ENCODE data around the gene MRPL58. TPM values are rescaled to one million over a fixed set of nuclear protein-coding genes. Genes with fewer than 3 reads are reported as not detected.

The MRPL58 gene
- total RNA-seq, 2 donors from 2014 or later, result 29.7 to 30.1 TPM

DNA sequence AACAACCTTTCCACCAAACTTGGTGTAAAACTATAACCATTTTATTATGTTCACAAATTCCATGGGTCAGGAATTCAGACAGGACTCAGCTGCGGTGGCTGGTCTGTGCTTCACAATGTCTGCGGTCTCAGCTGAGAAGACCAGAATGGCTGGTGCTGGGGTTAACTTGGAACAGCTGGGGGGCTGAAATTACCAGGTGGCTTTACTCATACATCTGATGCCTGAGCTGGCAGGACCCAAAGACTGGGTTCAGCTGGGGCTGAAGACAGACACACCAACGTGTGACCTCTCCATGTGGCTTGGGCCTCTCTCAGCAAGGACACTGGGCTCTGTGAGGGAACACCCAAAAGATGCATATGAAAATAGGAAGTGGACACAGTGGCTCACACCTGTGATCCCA is 34.2 kb upstream of the MRPL58 start:
- H3K4me3 ChIP-seq (ENCODE audit: low read length), result no peak overlapping the region
- H3K36me3 ChIP-seq (ENCODE audit: control insufficient read depth, insufficient read depth, low read length), result no peaks in the 10 kb centered on the region
- H3K9ac ChIP-seq (ENCODE audit: extremely low read depth, low read length, poor library complexity, severe bottlenecking), result no peak overlapping the region
- Mint-ChIP-seq H3K4me1 (peaks cover 4% of the 10 kb centered on the region), H3K27ac (no peak overlapping the region), H3K4me3 (no peak overlapping the region), H3K9me3 (no peaks in the 10 kb centered on the region), H3K27me3 (ENCODE audit: insufficient read depth) (peaks cover 49% of the 10 kb centered on the region), H3K36me3 (ENCODE audit: low read depth) (no peaks in the 10 kb centered on the region)
- no peaks in the 10 kb centered on the region for H3K9me3 ChIP-seq (ENCODE audit: control insufficient read depth, low read length)
- H3K27ac ChIP-seq (ENCODE audit: low read depth, low read length), result no peak overlapping the region
- H3K27me3 ChIP-seq (ENCODE audit: control insufficient read depth, insufficient read depth, low read length, poor library complexity, severe bottlenecking), result peaks cover 42% of the 10 kb centered on the region
- peaks cover 4% of the 10 kb centered on the region for H3K4me1 ChIP-seq (ENCODE audit: control insufficient read depth, insufficient read depth, low read length)
- no peak for DNase-seq
- TF ChIP-seq, protein P1, sequence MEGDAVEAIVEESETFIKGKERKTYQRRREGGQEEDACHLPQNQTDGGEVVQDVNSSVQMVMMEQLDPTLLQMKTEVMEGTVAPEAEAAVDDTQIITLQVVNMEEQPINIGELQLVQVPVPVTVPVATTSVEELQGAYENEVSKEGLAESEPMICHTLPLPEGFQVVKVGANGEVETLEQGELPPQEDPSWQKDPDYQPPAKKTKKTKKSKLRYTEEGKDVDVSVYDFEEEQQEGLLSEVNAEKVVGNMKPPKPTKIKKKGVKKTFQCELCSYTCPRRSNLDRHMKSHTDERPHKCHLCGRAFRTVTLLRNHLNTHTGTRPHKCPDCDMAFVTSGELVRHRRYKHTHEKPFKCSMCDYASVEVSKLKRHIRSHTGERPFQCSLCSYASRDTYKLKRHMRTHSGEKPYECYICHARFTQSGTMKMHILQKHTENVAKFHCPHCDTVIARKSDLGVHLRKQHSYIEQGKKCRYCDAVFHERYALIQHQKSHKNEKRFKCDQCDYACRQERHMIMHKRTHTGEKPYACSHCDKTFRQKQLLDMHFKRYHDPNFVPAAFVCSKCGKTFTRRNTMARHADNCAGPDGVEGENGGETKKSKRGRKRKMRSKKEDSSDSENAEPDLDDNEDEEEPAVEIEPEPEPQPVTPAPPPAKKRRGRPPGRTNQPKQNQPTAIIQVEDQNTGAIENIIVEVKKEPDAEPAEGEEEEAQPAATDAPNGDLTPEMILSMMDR (conservative IDR thresholded peaks at IDR 0.05), result no peak
- 77% methylated on average over 3 of the region's 3 CpGs; no CpG with 5 or more reads in 1 of the 2 experiments for WGBS, 2 experiments (ENCODE audit: insufficient coverage in 1 of 2, insufficient read length in 1 of 2)

DNA sequence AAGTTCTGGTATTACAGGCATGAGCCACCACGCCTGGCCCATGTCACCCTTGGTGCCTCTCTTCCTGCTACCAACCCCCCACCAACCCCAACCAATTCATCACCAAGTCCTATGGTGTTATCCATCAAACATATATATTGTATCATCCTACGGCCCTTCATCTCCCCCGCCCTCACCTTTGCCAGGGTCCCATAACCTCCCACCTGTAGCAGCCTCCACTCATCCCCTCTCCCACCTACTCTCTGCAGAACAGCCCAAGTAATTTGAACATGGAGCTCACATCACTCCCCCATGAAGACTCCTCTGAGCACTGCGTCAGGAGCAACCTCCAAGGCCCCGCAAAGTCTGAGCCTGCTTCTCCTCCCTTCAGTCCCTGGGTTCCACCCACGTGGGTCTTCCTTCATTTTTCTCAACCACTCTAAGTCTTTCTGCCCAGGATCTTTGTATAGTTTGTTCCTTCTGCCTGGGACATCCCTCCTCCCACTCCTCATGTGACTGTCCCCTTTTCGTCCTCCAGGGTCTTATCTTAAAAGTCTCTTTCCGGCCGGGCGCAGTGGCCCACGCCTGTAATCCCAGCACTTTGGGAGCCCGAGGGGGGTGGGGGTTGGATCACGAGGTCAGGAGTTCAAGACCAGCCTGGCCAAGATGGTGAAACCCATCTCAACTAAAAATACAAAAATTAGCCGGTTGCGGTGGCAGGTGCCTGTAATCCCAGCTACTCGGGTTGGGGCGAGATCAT is 32.9 kb upstream of the MRPL58 start:
- Mint-ChIP-seq H3K36me3 (ENCODE audit: low read depth) (no peaks in the 10 kb centered on the region), H3K9me3 (no peaks in the 10 kb centered on the region), H3K4me1 (peaks cover 4% of the 10 kb centered on the region), H3K27ac (no peak overlapping the region), H3K27me3 (ENCODE audit: insufficient read depth) (peaks cover 36% of the 10 kb centered on the region), H3K4me3 (no peak overlapping the region)
- H3K36me3 ChIP-seq (ENCODE audit: control insufficient read depth, insufficient read depth, low read length), result no peaks in the 10 kb centered on the region
- H3K4me1 ChIP-seq (ENCODE audit: control insufficient read depth, insufficient read depth, low read length), result peaks cover 4% of the 10 kb centered on the region
- WGBS, 2 experiments (ENCODE audit: insufficient coverage in 1 of 2, insufficient read length in 1 of 2), result 85 to 89% methylated on average over 13 to 17 of the region's 17 CpGs
- H3K27ac ChIP-seq (ENCODE audit: low read depth, low read length), result no peak overlapping the region
- TF ChIP-seq, protein P1 (conservative IDR thresholded peaks at IDR 0.05), result no peak
- H3K9ac ChIP-seq (ENCODE audit: extremely low read depth, low read length, poor library complexity, severe bottlenecking), result no peak overlapping the region
- no peak overlapping the region for H3K4me3 ChIP-seq (ENCODE audit: low read length)
- peak; percentile 43 for DNase-seq
- no peaks in the 10 kb centered on the region for H3K9me3 ChIP-seq (ENCODE audit: control insufficient read depth, low read length)
- H3K27me3 ChIP-seq (ENCODE audit: control insufficient read depth, insufficient read depth, low read length, poor library complexity, severe bottlenecking), result peaks cover 29% of the 10 kb centered on the region

DNA sequence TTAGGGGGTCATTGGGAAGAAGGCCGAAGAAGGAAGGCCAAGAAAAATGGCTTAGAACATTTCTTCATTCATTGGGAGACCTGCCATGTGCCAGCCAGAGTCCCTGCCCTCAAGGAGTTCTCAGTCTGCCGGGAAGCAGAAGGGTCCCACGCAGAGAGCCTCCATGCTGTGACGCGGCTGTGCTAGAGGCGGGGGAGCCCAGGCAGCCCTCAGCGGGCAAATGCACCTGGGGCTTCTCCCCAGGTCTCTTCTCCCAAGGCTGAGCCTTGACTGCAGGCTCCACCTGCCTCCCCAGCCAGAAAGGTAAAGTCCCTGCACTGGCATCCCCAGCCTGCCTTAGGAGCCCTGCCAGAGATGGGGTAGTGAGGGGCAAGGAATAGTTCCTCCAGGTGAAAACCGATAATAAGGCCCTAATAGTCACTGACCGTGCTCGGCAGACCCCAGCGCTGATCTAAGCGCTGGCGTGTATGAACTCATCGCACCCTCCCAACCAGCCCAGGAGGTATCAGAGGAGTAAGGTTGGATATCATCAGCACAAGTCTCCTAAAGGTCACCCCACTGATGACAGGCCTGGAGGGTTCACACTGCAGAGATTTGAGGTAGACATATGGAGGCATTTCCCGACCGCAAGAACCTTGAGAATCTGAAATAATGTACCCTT is 31.0 kb upstream of the MRPL58 start:
- no peaks in the 10 kb centered on the region for H3K36me3 Mint-ChIP-seq (ENCODE audit: low read depth)
- Histone ChIP-seq H3K9me3 (ENCODE audit: control insufficient read depth, low read length) (no peaks in the 10 kb centered on the region), H3K27me3 (ENCODE audit: control insufficient read depth, insufficient read depth, low read length, poor library complexity, severe bottlenecking) (peaks cover 15% of the 10 kb centered on the region), H3K4me3 (ENCODE audit: low read length) (peak overlapping the region; percentile 95), H3K27ac (ENCODE audit: low read depth, low read length) (peak overlapping the region; percentile 50), H3K4me1 (ENCODE audit: control insufficient read depth, insufficient read depth, low read length) (peaks cover 4% of the 10 kb centered on the region), H3K9ac (ENCODE audit: extremely low read depth, low read length, poor library complexity, severe bottlenecking) (peak overlapping the region; percentile 72), H3K36me3 (ENCODE audit: control insufficient read depth, insufficient read depth, low read length) (no peaks in the 10 kb centered on the region)
- H3K4me1 Mint-ChIP-seq, result peaks cover 6% of the 10 kb centered on the region
- peak overlapping the region; percentile 74 for H3K4me3 Mint-ChIP-seq
- H3K27me3 Mint-ChIP-seq (ENCODE audit: insufficient read depth), result peaks cover 19% of the 10 kb centered on the region
- TF ChIP-seq, protein P1 (conservative IDR thresholded peaks at IDR 0.05), result no peak
- DNase-seq, result peak; percentile 71
- H3K27ac Mint-ChIP-seq, result peak overlapping the region; percentile 97
- WGBS, 2 experiments (ENCODE audit: insufficient coverage in 1 of 2, insufficient read length in 1 of 2), result 83 to 90% methylated on average over 11 to 16 of the region's 16 CpGs
- no peaks in the 10 kb centered on the region for H3K9me3 Mint-ChIP-seq
